Thoracic aorta (tissue), 2 donors: Measurements from ENCODE around the gene GNAZ. TPM values are rescaled to one million over a fixed set of nuclear protein-coding genes. Genes with fewer than 3 reads are reported as not detected.

ENCODE experiments used
- ATAC-seq: fragments of 150-250 bp; one replicate; pipeline ENCODE4 v1.8.0; 2017; ENCODE audit warnings: low read depth; ENCODE audit not compliant: insufficient number of reproducible peaks, low FRiP score
- DNase-seq: peaks from one replicate; pipeline ENCODE4 v3.0.0-alpha.2; 2020; ENCODE audit warnings: low spot score
- H3K27ac ChIP-seq, 2 donors: fragments of 200-600 bp; sonication (generic); 1 replicate in 1 of 2; 2 replicates in 1 of 2; pipeline ENCODE4 v1.5.1; 2016; ENCODE audit warnings: mild to moderate bottlenecking in 2 of 2, moderate library complexity in 2 of 2
- H3K27me3 ChIP-seq: fragments of 200-600 bp; sonication (generic); replicated peaks from 2 replicates; pipeline ENCODE4 v1.6.0; 2016; ENCODE audit warnings: mild to moderate bottlenecking; ENCODE audit not compliant: insufficient read depth
- H3K36me3 ChIP-seq: fragments of 200-600 bp; sonication (generic); one replicate; pipeline ENCODE4 v1.5.1; 2016
- H3K4me1 ChIP-seq, 2 donors: fragments of 200-600 bp; sonication (generic); 1 replicate in 1 of 2; 2 replicates in 1 of 2; pipeline versions ENCODE4 v1.5.1 to v1.6.0; 2016; ENCODE audit warnings: low read depth in 2 of 2, mild to moderate bottlenecking in 1 of 2; ENCODE audit not compliant: control insufficient read depth in 1 of 2
- H3K4me3 ChIP-seq: fragments of 200-600 bp; sonication (generic); 2 replicates; pipeline ENCODE4 v1.5.1; 2016; ENCODE audit warnings: mild to moderate bottlenecking
- H3K9me3 ChIP-seq: fragments of 200-600 bp; sonication (generic); 2 replicates; pipeline ENCODE4 v1.5.1; 2016
- total RNA-seq, 2 donors: library from RNA; depleted of rRNA; stranded (reverse); fragments of >200 nt; gene quantifications; one replicate each; pipeline versions ENCODE4 v1.1.0 to v1.2.3, GENCODE V29; 2016
- TF ChIP-seq, protein P1 (sequence below): fragments of 200-600 bp; sonication (generic); IDR thresholded peaks from one replicate; pipeline ENCODE4 v1.5.1; 2019; ENCODE audit warnings: antibody characterized with exemption

The GNAZ gene
- total RNA-seq, 2 donors from 2014 or later, result 3.9 to 5.4 TPM

DNA sequence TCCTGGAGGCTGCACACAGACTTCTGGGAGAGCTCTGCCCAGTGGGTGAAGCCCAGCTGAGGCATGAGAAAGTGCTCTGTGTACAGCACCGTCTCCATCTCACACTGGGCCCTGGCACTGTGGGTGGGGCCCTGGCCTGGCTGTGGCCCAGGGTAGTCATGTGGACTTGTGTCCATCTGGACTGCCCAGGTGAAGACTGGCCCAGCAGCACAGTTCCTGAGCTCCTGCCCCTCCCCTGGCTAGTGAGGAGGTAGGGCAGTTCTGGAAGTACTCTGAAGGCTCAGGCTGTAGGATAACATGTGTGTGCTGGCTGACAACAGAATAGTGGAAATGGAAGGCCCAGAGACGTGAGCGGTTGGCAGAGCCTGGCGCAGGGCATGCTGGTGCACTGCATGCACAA, 36.0 kb downstream of the GNAZ start:
- ATAC-seq, result no peak

DNA sequence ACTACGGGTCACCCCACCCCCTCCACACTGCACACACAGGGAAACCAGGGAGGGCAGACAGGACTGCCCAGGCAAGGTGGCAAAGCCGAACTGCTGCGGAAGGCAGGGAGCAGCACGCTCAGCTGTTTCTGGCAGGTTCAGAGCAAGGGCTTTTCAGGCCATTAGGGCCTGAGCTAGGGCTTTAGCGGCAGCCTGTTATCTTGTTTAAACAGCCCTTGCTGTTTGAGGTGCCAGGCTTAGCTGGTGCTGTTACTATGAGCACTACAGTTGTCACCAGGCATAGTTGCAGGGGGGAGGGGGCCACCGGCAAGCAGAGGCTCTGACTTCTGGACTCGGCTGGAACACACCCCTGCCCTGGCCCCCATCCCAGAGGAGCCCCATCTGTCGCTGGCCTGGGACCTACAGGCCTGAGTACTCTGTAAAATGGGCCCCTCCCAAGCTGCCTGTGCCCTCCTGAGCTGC, 36.6 kb downstream of the GNAZ start:
- Histone ChIP-seq H3K27me3 (no peaks in the 10 kb centered on the region), H3K4me1 (no peaks in the 10 kb centered on the region), H3K36me3 (no peaks in the 10 kb centered on the region), H3K27ac (no peak overlapping the region), H3K9me3 (no peaks in the 10 kb centered on the region), H3K4me3 (no peak overlapping the region)
- ATAC-seq (no peak), DNase-seq (no peak)
- TF ChIP-seq, protein P1, sequence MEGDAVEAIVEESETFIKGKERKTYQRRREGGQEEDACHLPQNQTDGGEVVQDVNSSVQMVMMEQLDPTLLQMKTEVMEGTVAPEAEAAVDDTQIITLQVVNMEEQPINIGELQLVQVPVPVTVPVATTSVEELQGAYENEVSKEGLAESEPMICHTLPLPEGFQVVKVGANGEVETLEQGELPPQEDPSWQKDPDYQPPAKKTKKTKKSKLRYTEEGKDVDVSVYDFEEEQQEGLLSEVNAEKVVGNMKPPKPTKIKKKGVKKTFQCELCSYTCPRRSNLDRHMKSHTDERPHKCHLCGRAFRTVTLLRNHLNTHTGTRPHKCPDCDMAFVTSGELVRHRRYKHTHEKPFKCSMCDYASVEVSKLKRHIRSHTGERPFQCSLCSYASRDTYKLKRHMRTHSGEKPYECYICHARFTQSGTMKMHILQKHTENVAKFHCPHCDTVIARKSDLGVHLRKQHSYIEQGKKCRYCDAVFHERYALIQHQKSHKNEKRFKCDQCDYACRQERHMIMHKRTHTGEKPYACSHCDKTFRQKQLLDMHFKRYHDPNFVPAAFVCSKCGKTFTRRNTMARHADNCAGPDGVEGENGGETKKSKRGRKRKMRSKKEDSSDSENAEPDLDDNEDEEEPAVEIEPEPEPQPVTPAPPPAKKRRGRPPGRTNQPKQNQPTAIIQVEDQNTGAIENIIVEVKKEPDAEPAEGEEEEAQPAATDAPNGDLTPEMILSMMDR, result no peak

More for the DNA sequence above, 36.0 kb downstream of the GNAZ start:
- H3K4me3 ChIP-seq, result no peak overlapping the region
- H3K4me1 ChIP-seq, result no peaks in the 10 kb centered on the region
- no peaks in the 10 kb centered on the region for H3K36me3 ChIP-seq
- DNase-seq, result no peak
- no peaks in the 10 kb centered on the region for H3K27me3 ChIP-seq
- no peaks in the 10 kb centered on the region for H3K9me3 ChIP-seq
- H3K27ac ChIP-seq, result no peak overlapping the region
- TF ChIP-seq, protein P1, result no peak

DNA sequence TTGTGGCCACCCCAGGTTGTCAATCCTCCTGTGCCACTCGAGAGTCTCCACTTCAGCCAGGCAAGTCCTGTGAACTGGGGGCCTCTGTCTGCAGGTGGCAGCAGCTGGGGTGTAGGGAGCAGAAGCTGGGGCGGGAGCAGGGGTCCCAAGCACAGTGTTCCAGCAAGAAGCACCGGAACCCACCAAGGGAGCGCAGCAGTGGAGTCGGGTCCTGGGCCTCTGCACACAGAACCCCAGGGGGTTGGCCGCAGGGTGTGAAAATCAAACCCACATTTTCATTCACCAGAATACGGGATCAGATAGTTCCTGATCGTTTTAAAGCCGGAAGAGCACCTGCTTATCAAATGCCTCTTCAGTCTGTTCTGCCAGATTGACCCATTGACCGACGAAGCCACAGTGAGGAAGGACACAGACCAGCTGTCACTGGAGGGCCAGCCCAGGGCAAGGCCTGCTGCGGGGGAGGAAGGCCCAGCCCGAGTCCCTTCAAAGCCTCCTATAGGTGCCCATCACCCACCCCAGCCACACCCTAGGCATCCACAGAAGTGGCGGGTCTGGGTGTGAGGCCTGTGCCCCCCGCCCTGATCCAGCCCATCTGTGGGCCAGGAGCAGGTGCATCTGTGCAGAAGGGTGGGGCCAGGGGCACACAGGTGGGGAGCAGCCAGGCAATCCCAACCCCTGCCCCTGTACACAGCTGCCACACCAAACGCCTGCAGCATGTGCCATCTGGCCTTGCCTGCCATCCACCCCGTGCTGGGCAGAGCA, 37.3 kb downstream of the GNAZ start:
- Histone ChIP-seq H3K4me3 (no peak overlapping the region), H3K4me1 (no peaks in the 10 kb centered on the region), H3K27ac (no peak overlapping the region), H3K9me3 (no peaks in the 10 kb centered on the region), H3K27me3 (no peaks in the 10 kb centered on the region), H3K36me3 (no peaks in the 10 kb centered on the region)
- TF ChIP-seq, protein P1, result no peak
- no peak for ATAC-seq
- no peak for DNase-seq

DNA sequence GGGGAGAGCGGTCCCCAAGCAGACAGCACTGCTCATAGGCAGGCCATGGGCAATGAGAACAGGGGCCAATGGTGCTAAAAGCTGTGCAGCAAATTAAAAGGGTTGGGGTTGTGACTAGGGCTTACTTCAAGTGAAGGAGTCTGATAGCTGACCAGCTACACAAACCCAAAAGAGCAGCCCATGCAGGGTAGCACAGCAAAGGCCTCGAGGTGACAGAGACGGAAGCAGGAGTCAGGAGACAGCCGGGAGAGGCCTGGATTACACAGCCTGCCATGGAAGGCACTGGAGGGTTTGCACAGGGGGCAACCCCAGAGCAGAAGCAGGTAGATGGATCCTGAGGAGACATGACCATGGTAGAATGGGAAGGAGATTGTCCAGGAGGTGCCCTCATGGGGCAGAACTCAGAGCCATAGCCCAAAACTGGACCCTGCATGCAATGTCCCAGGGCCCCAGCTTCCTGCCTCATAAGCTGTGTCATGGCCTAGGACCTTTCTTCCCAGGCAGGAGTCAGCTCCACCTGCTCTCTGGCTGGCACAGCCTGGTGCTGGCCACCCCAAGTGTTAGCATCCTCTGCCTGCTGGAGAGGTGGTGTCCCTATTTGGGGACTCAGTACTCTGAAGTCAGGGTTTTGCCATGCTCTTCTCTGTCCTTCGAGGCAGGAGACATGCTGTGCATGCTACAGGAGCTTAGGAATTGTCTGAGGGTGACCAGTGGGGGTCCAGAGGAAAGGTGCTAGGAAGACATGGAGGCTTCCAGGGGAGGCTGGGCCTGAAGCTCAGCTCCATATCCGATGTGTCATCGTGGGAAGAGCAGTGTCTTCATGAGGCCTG, 38.1 kb downstream of the GNAZ start:
- ATAC-seq (no peak), DNase-seq (no peak)
- no peaks in the 10 kb centered on the region for H3K27me3 ChIP-seq
- no peaks in the 10 kb centered on the region for H3K36me3 ChIP-seq
- no peak overlapping the region for H3K27ac ChIP-seq
- no peaks in the 10 kb centered on the region for H3K9me3 ChIP-seq
- TF ChIP-seq, protein P1, result no peak
- no peak overlapping the region for H3K4me3 ChIP-seq
- no peaks in the 10 kb centered on the region for H3K4me1 ChIP-seq

DNA sequence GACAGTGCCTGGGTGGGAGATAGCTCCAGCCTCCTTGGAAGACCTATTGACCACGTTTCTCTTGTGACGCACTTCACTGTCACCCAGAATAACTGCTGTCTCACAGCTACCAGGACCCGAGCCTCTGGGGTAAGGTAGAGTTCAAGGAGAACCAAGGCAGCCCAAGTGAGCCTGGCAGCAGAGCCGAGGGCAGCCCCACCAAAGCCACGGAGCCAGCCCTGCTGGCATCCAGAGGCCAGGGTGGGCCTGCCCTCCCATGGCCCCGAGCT, 38.7 kb downstream of the GNAZ start:
- Histone ChIP-seq H3K27ac (no peak overlapping the region), H3K36me3 (no peaks in the 10 kb centered on the region), H3K4me1 (no peaks in the 10 kb centered on the region), H3K27me3 (no peaks in the 10 kb centered on the region), H3K4me3 (no peak overlapping the region), H3K9me3 (no peaks in the 10 kb centered on the region)
- TF ChIP-seq, protein P1, result no peak
- DNase-seq (no peak), ATAC-seq (no peak)
